Measurements from ENCODE around the gene SEC11C.

DNA sequence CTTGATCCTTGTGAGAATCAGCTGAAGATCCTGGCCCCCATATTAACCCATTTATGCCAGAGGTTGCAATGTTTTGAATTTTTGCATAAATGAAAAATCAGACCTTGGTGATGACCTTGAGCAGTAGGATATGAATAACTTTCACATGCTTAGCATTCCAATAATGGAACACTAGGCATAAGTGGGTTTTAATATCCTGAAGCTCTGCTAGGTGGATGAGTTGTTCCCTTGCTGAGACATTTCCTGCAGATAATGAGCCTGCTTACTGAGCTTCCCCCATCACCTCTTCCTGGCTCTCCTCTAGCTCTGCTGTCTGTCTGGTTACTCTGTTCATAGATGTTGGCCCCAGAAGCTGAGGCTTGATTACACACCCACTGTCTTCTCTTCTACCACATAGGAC is 25.5 kb upstream of the SEC11C start:
- TF ChIP-seq, protein P1, sequence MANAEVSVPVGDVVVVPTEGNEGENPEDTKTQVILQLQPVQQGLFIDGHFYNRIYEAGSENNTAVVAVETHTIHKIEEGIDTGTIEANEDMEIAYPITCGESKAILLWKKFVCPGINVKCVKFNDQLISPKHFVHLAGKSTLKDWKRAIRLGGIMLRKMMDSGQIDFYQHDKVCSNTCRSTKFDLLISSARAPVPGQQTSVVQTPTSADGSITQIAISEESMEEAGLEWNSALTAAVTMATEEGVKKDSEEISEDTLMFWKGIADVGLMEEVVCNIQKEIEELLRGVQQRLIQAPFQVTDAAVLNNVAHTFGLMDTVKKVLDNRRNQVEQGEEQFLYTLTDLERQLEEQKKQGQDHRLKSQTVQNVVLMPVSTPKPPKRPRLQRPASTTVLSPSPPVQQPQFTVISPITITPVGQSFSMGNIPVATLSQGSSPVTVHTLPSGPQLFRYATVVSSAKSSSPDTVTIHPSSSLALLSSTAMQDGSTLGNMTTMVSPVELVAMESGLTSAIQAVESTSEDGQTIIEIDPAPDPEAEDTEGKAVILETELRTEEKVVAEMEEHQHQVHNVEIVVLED (CRISPR knock-in tag; IDR thresholded peaks at IDR 0.05; ENCODE audit: borderline replicate concordance): no peak
- TF ChIP-seq ZNF331 (CRISPR knock-in tag; IDR thresholded peaks at IDR 0.05): no peak
- no peak for TF ChIP-seq NR2C2 (CRISPR knock-in tag; IDR thresholded peaks at IDR 0.05; ENCODE audit: borderline replicate concordance)
- TF ChIP-seq, protein P2, sequence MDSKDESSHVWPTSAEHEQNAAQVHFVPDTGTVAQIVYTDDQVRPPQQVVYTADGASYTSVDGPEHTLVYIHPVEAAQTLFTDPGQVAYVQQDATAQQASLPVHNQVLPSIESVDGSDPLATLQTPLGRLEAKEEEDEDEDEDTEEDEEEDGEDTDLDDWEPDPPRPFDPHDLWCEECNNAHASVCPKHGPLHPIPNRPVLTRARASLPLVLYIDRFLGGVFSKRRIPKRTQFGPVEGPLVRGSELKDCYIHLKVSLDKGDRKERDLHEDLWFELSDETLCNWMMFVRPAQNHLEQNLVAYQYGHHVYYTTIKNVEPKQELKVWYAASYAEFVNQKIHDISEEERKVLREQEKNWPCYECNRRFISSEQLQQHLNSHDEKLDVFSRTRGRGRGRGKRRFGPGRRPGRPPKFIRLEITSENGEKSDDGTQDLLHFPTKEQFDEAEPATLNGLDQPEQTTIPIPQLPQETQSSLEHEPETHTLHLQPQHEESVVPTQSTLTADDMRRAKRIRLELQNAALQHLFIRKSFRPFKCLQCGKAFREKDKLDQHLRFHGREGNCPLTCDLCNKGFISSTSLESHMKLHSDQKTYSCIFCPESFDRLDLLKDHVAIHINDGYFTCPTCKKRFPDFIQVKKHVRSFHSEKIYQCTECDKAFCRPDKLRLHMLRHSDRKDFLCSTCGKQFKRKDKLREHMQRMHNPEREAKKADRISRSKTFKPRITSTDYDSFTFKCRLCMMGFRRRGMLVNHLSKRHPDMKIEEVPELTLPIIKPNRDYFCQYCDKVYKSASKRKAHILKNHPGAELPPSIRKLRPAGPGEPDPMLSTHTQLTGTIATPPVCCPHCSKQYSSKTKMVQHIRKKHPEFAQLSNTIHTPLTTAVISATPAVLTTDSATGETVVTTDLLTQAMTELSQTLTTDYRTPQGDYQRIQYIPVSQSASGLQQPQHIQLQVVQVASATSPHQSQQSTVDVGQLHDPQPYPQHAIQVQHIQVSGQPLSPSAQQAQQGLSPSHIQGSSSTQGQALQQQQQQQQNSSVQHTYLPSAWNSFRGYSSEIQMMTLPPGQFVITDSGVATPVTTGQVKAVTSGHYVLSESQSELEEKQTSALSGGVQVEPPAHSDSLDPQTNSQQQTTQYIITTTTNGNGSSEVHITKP (CRISPR knock-in tag; IDR thresholded peaks at IDR 0.05; ENCODE audit: low read depth): no peak
- no peak for TF ChIP-seq HOXA7 (CRISPR knock-in tag; IDR thresholded peaks at IDR 0.05)
- TF ChIP-seq ZNF292 (CRISPR knock-in tag; IDR thresholded peaks at IDR 0.05; ENCODE audit: borderline replicate concordance, low read depth): no peak
